NB4 (cell line): ENCODE results near the gene NLRP6.

ENCODE experiments used
- CTCF ChIP-seq: IDR thresholded peaks from one replicate; pipeline ENCODE4 v1.5.1; 2012; ENCODE audit warnings: low read depth, low read length
- MAX ChIP-seq: IDR thresholded peaks from 2 replicates; pipeline ENCODE4 v1.6.1; 2011; ENCODE audit warnings: low read depth, low read length

- TF ChIP-seq CTCF = no peak
- no peak for TF ChIP-seq MAX
Observed at GRCh38 chr11:291281-292210, 13.3 kb downstream of the NLRP6 start.
